Natural killer cell (primary cell): ENCODE results near the gene FKBP7. TPM values are rescaled to one million over a fixed set of nuclear protein-coding genes. Genes with fewer than 3 reads are reported as not detected.

Experiments
- ATAC-seq, 3 donors: fragments of 150-1000 bp in 2 of 3; fragments of 200-7000 bp in 1 of 3; cut with Tn5 transposase; 1 replicate in 1 of 3; 2 replicates in 2 of 3; pipeline ENCODE4 v1.10.0; 2021; ENCODE audit warnings: mild to moderate bottlenecking in 2 of 3, moderate library complexity in 2 of 3
- DNase-seq, 2 donors: peaks; one replicate each; pipeline versions ENCODE4 v3.0.0 to v3.0.0-alpha.2; 2013 to 2021; ENCODE audit warnings: mixed read lengths in 1 of 2
- H3K27ac ChIP-seq: one replicate; pipeline ENCODE4 v1.5.1; 2013; ENCODE audit warnings: mild to moderate bottlenecking, low read length
- H3K27me3 ChIP-seq: one replicate; pipeline ENCODE4 v1.6.1; 2013; ENCODE audit warnings: low read length; ENCODE audit not compliant: control insufficient read depth, insufficient read depth
- H3K36me3 ChIP-seq: one replicate; pipeline ENCODE4 v1.6.1; 2013; ENCODE audit warnings: low read length; ENCODE audit not compliant: control insufficient read depth, insufficient read depth
- H3K4me1 ChIP-seq: one replicate; pipeline ENCODE4 v1.6.1; 2013; ENCODE audit warnings: low read length; ENCODE audit not compliant: control insufficient read depth, insufficient read depth
- H3K4me3 ChIP-seq: one replicate; pipeline ENCODE4 v1.5.1; 2013; ENCODE audit warnings: low read length
- H3K9me3 ChIP-seq: one replicate; pipeline ENCODE4 v1.6.1; 2013; ENCODE audit warnings: low read length; ENCODE audit not compliant: control insufficient read depth, insufficient read depth
- H3K27ac Mint-ChIP-seq, 2 donors: one replicate each; pipeline ENCODE4 v1.8.0; 2022; ENCODE audit warnings: mild to moderate bottlenecking in 2 of 2, mixed read lengths in 2 of 2, moderate library complexity in 1 of 2
- H3K27me3 Mint-ChIP-seq, 2 donors: one replicate each; pipeline ENCODE4 v1.8.0; 2022; ENCODE audit warnings: low read depth in 2 of 2, mixed read lengths in 2 of 2
- H3K36me3 Mint-ChIP-seq: one replicate; pipeline ENCODE4 v1.8.0; 2022; ENCODE audit warnings: mixed read lengths
- H3K4me1 Mint-ChIP-seq, 2 donors: one replicate each; pipeline ENCODE4 v1.8.0; 2022; ENCODE audit warnings: mixed read lengths in 2 of 2
- H3K4me3 Mint-ChIP-seq: one replicate; pipeline ENCODE4 v1.8.0; 2022; ENCODE audit warnings: mild to moderate bottlenecking, moderate library complexity, mixed read lengths
- H3K9me3 Mint-ChIP-seq, 2 donors: one replicate each; pipeline ENCODE4 v1.8.0; 2022; ENCODE audit warnings: mixed read lengths in 2 of 2
- WGBS: methylation state at CpG from one replicate; pipeline ENCODE4 v1.1.7; 2013; ENCODE audit warnings: missing lambda C conversion rate; ENCODE audit not compliant: insufficient coverage; 5-methylcytosine and 5-hydroxymethylcytosine counted together
- intact Hi-C: fragments of 100-400 bp; cut with micrococcal nuclease; formaldehyde crosslinking; loops from one replicate; pipeline ENCODE4 v1.14.2; 2022
- total RNA-seq, 4 donors: library from RNA; stranded (reverse); fragments of 120-200 nt in 1 of 4; gene quantifications; one replicate each; pipeline versions ENCODE4 v1.2.3 to v1.2.4, GENCODE V29; 2013 to 2022
- TF ChIP-seq, protein P1 (sequence below): fragments of 200-600 bp; IDR thresholded peaks from one replicate; pipeline ENCODE4 v1.8.0; 2022; ENCODE audit warnings: antibody characterized with exemption

The FKBP7 gene
- total RNA-seq, 3 donors from 2014 or later (not counting 1 experiment from before 2014, with no cell fraction given): 1.1 to 1.3 (median 1.1) TPM

DNA sequence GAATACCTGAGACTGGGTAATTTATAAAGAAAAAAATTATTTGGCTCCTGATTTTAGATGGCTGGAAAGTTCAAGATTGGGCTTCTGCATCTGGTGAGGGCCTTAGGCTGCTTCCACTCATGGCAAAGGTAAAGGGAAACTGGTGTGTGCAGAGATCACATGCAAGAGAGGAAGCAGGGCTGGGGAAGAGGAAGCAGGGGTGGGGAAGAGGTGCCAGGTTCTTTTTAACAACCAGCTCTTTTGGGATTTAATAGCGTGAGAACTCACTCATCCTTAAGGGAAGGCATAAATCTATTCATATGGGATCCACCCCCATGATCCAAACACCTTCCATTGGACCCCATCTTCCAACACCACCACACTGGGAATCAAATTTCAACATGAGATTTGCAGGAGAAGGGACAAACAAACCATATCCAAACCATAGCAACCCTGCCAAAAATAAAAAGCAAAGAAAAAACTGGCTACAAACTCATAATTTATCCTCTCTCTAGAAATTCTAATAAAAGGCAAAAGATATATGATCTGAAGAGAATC, 57.9 kb downstream of the FKBP7 start:
- peaks cover 0 to 3% of the 10 kb centered on the region in 2 donors for H3K9me3 Mint-ChIP-seq
- H3K4me1 Mint-ChIP-seq: no peaks in the 10 kb centered on the region
- TF ChIP-seq, protein P1, sequence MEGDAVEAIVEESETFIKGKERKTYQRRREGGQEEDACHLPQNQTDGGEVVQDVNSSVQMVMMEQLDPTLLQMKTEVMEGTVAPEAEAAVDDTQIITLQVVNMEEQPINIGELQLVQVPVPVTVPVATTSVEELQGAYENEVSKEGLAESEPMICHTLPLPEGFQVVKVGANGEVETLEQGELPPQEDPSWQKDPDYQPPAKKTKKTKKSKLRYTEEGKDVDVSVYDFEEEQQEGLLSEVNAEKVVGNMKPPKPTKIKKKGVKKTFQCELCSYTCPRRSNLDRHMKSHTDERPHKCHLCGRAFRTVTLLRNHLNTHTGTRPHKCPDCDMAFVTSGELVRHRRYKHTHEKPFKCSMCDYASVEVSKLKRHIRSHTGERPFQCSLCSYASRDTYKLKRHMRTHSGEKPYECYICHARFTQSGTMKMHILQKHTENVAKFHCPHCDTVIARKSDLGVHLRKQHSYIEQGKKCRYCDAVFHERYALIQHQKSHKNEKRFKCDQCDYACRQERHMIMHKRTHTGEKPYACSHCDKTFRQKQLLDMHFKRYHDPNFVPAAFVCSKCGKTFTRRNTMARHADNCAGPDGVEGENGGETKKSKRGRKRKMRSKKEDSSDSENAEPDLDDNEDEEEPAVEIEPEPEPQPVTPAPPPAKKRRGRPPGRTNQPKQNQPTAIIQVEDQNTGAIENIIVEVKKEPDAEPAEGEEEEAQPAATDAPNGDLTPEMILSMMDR: no peak
- H3K27ac Mint-ChIP-seq: no peak overlapping the region
- no peaks in the 10 kb centered on the region for H3K36me3 Mint-ChIP-seq
- H3K27me3 Mint-ChIP-seq: no peaks in the 10 kb centered on the region
- ATAC-seq (no peak), DNase-seq (no peak)
- intact Hi-C loops: no loop called here
- no peak overlapping the region for H3K4me3 Mint-ChIP-seq
- Histone ChIP-seq H3K4me3 (no peak overlapping the region), H3K27ac (no peak overlapping the region), H3K36me3 (no peaks in the 10 kb centered on the region), H3K27me3 (no peaks in the 10 kb centered on the region), H3K4me1 (no peaks in the 10 kb centered on the region), H3K9me3 (no peaks in the 10 kb centered on the region)
- WGBS: 63% methylated on average over 1 of the region's 1 CpG

DNA sequence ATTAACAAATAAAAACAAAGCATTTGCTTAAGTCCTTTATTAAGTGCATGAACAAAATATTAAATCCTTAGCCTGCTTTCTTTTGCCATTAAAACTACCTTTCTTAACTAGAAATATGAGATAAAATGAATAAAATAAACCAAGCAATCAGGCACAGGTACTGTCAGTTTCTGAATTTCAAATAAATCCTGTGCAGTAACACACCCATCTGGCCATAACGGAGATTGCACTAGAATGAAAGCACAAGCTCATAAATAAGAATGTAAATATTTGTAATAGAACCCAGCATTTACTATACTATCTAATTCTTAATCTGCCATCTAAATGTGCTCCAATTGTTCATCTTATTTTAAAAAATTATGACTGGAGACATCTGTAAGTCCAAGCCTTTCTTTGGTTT, 59.3 kb downstream of the FKBP7 start:
- no peaks in the 10 kb centered on the region for H3K36me3 Mint-ChIP-seq
- peaks cover 11 to 12% of the 10 kb centered on the region in 2 donors for H3K4me1 Mint-ChIP-seq
- H3K27me3 Mint-ChIP-seq: no peaks in the 10 kb centered on the region
- H3K27ac ChIP-seq: no peak overlapping the region
- intact Hi-C loops: loop anchor here (1.0 kb wide), 1 partner anchor 22 kb away; no protein-coding TSS in a partner anchor
- H3K4me3 ChIP-seq: no peak overlapping the region
- DNase-seq (no peak), ATAC-seq (peak in 1 of 3 donors; percentile 30)
- H3K27me3 ChIP-seq: no peaks in the 10 kb centered on the region
- peaks cover 7% of the 10 kb centered on the region for H3K4me1 ChIP-seq
- H3K9me3 ChIP-seq: no peaks in the 10 kb centered on the region
- TF ChIP-seq, protein P1: peak; percentile 57
- no CpG with 5 or more reads among the region's 1 CpG for WGBS
- no peak overlapping the region for H3K27ac Mint-ChIP-seq
- no peaks in the 10 kb centered on the region for H3K36me3 ChIP-seq
- no peaks in the 10 kb centered on the region for H3K9me3 Mint-ChIP-seq
- H3K4me3 Mint-ChIP-seq: no peak overlapping the region

DNA sequence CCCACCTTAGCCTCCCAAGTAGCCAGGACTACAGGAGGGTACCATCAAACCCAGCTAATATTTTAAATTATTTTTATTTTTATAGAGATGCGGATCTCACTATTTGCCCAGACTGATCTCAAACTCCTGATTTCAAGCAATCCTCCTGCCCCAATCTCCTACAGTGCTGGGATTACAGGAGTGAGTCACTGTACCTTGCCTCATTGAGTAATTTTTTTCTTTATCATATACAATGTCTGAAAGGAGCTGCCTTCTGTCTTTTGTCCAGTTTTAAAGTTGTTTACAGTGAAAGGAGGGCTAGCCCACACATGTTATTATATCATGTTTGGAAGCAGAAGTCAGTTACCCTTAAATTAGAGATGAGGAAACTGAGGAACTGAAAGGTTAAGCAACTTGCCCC, 60.0 kb downstream of the FKBP7 start:
- Histone ChIP-seq H3K27me3 (no peaks in the 10 kb centered on the region), H3K4me3 (no peak overlapping the region), H3K4me1 (peaks cover 7% of the 10 kb centered on the region), H3K36me3 (no peaks in the 10 kb centered on the region), H3K9me3 (no peaks in the 10 kb centered on the region), H3K27ac (no peak overlapping the region)
- DNase-seq (no peak), ATAC-seq (no peak)
- H3K27ac Mint-ChIP-seq: no peak overlapping the region
- no peaks in the 10 kb centered on the region for H3K9me3 Mint-ChIP-seq
- WGBS: 100% methylated on average over 1 of the region's 1 CpG
- TF ChIP-seq, protein P1: no peak
- H3K4me1 Mint-ChIP-seq: peaks cover 18 to 19% of the 10 kb centered on the region in 2 donors
- intact Hi-C loops: no loop called here
- no peaks in the 10 kb centered on the region for H3K27me3 Mint-ChIP-seq
- H3K4me3 Mint-ChIP-seq: no peak overlapping the region
- no peaks in the 10 kb centered on the region for H3K36me3 Mint-ChIP-seq

DNA sequence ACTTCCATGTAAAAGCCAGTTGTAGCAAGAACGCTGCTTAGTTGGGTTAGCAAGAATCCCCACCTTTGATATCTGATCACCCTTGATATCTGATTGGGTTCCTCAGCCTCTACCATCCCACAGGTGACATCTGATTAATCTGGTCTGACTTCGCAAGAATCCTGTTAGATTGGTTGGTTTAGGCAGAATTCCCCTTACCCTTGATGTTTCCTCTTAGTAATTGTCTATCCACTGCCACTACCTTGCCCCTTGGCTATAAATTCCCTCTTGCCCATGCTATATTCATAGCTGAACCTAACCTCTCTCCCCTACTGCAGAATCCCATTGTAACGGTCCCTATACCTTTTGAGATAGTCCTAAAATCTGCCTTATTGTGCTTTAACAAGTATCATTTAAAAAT, 60.5 kb downstream of the FKBP7 start:
- Histone ChIP-seq H3K4me1 (peaks cover 12% of the 10 kb centered on the region), H3K27me3 (no peaks in the 10 kb centered on the region), H3K4me3 (no peak overlapping the region), H3K36me3 (no peaks in the 10 kb centered on the region), H3K9me3 (no peaks in the 10 kb centered on the region), H3K27ac (no peak overlapping the region)
- no peak for ATAC-seq
- no peak for DNase-seq
- TF ChIP-seq, protein P1: no peak
- intact Hi-C loops: no loop called here
- Mint-ChIP-seq H3K4me1 (peaks cover 22 to 24% of the 10 kb centered on the region in 2 donors), H3K36me3 (no peaks in the 10 kb centered on the region), H3K27me3 (no peaks in the 10 kb centered on the region), H3K9me3 (no peaks in the 10 kb centered on the region), H3K27ac (no peak overlapping the region), H3K4me3 (no peak overlapping the region)
- WGBS: 100% methylated on average over 3 of the region's 3 CpGs
